ENCODE results near the gene HCCS. TPM values are rescaled to one million over a fixed set of nuclear protein-coding genes. Genes with fewer than 3 reads are reported as not detected.

The HCCS gene
- total and polyA plus RNA-seq, 10 donors, result 8.9 to 23.5 (median 18.2) TPM

GRCh38 chrX:11151799-11152559, 40.8 kb downstream of the HCCS start:
- intact Hi-C loops (cut with DNase I; ENCODE audit: low total_unique reads), result no loop called here
- Histone ChIP-seq H3K27ac (no peak overlapping the region), H3K27me3 (replicated peaks in 1 of 7) (no peaks in the 10 kb centered on the region), H3K4me3 (no peak overlapping the region), H3K9me3 (no peaks in the 10 kb centered on the region), H3K36me3 (peaks cover 0 to 9% (median 0%) of the 10 kb centered on the region in 6 donors), H3K4me1 (no peaks in the 10 kb centered on the region)
- 67 to 93% (median 85%) methylated on average over 4 of the region's 4 CpGs for WGBS, 5 donors
- TF ChIP-seq POLR2A (IDR thresholded peaks at IDR 0.05) (no peak), CTCF (IDR thresholded peaks at IDR 0.05 in 8 of 11, conservative IDR thresholded peaks at IDR 0.05 in 3 of 11) (no peak), POLR2AphosphoS5 (IDR thresholded peaks at IDR 0.05) (no peak)
- DNase-seq, result no peak

DNA sequence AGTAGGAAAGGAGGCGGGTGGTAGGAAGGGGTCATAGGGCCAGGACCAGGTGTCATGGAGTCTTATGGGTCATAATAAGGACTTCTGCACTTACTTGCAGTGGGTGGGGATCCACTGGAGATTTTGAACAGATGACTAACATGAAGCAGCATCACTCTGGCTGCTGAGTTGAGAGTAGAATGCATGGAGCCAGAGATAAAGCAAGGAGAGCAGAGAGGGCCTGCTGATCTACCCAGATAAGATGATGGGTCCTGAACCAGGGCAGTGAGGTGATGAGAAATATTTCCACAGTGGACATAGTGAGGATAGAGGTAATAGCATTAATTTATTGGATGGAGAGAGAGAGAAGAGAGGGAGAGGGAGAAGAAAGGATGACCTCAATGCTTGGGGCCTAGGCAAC, 48.0 kb downstream of the HCCS start:
- Histone ChIP-seq H3K27me3 (replicated peaks in 1 of 7) (no peaks in the 10 kb centered on the region), H3K9me3 (no peaks in the 10 kb centered on the region), H3K4me1 (no peaks in the 10 kb centered on the region), H3K27ac (no peak overlapping the region), H3K4me3 (no peak overlapping the region), H3K36me3 (peaks cover 0 to 9% (median 0%) of the 10 kb centered on the region in 6 donors)
- no peak for TF ChIP-seq POLR2AphosphoS5 (IDR thresholded peaks at IDR 0.05)
- no peak for TF ChIP-seq CTCF (IDR thresholded peaks at IDR 0.05 in 8 of 11, conservative IDR thresholded peaks at IDR 0.05 in 3 of 11)
- no peak for TF ChIP-seq POLR2A (IDR thresholded peaks at IDR 0.05)
- DNase-seq, result no peak
- intact Hi-C loops (cut with DNase I; ENCODE audit: low total_unique reads), result no loop called here
- 73 to 100% (median 85%) methylated on average over 1 of the region's 1 CpG for WGBS, 5 donors

DNA sequence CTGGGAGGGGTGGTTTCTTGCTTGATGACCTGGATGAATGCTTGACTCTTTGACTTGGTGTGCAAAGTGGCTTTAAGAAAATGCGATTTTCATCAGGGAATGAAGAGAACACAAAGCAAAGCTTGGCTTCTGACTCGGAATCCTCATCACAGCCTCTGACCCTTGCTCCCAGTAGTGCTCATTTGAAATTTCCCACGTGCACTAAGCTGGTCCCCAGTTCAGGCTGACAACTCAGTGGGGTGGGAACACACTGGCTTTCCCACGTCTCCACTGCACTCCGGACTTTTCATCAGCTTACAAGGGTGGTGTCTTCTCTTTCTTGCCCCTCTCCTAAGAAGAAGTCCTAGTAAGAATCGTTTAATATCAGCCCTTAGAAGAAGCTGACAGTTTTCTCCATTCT, 53.3 kb downstream of the HCCS start:
- no peak overlapping the region for H3K27ac ChIP-seq
- WGBS, 5 donors, result 56 to 93% (median 87%) methylated on average over 6 of the region's 6 CpGs
- no peak for TF ChIP-seq CTCF (IDR thresholded peaks at IDR 0.05 in 8 of 11, conservative IDR thresholded peaks at IDR 0.05 in 3 of 11)
- TF ChIP-seq POLR2A (IDR thresholded peaks at IDR 0.05), result no peak
- no peak for TF ChIP-seq POLR2AphosphoS5 (IDR thresholded peaks at IDR 0.05)
- DNase-seq, result no peak
- H3K36me3 ChIP-seq, result no peaks in the 10 kb centered on the region
- H3K4me1 ChIP-seq, result no peaks in the 10 kb centered on the region
- H3K4me3 ChIP-seq, result no peak overlapping the region
- H3K9me3 ChIP-seq, result no peaks in the 10 kb centered on the region
- intact Hi-C loops (cut with DNase I; ENCODE audit: low total_unique reads), result no loop called here
- H3K27me3 ChIP-seq (replicated peaks in 1 of 7), result no peaks in the 10 kb centered on the region

DNA sequence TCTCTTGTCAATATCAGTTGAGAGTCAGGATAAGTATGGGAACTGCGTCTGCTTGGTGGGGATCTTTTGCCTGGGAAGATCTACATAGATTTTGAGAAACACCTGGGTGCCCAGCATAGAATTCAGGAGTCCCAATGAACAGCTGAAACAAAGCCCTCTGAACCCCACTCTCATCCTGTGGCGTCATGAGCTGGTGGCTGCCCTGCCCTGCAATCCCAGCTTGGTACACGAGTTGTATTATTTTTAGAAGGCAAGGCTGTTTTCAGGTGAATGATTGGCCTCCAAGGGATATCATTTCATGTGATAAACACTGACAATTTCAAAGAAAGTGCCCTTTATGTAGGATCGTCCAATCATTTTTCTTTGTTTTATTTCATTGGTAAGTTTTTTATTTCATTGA, 60.8 kb downstream of the HCCS start:
- intact Hi-C loops (cut with DNase I; ENCODE audit: low total_unique reads), result no loop called here
- Histone ChIP-seq H3K36me3 (no peaks in the 10 kb centered on the region), H3K27me3 (replicated peaks in 1 of 7) (peaks cover 0 to 9% (median 0%) of the 10 kb centered on the region in 7 donors), H3K4me1 (no peaks in the 10 kb centered on the region), H3K27ac (no peak overlapping the region), H3K9me3 (no peaks in the 10 kb centered on the region), H3K4me3 (no peak overlapping the region)
- TF ChIP-seq CTCF (IDR thresholded peaks at IDR 0.05 in 8 of 11, conservative IDR thresholded peaks at IDR 0.05 in 3 of 11) (no peak), POLR2AphosphoS5 (IDR thresholded peaks at IDR 0.05) (no peak), POLR2A (IDR thresholded peaks at IDR 0.05) (no peak)
- 64 to 94% (median 75%) methylated on average over 4 of the region's 4 CpGs for WGBS, 5 donors
- no peak for DNase-seq
